22Rv1 (cell line): ENCODE results near the gene SPTLC2.

Source experiments
- CTCF ChIP-seq: fragments of 450-650 bp; IDR thresholded peaks from 2 replicates; pipeline ENCODE4 v1.5.1; 2017; ENCODE audit warnings: mild to moderate bottlenecking
- ZFX ChIP-seq: fragments of 450-650 bp; IDR thresholded peaks from 2 replicates; pipeline ENCODE4 v1.6.1; 2017; ENCODE audit warnings: antibody characterized with exemption, borderline replicate concordance

GRCh38 chr14:77659831-77660230, 43.4 kb upstream of the SPTLC2 start:
- TF ChIP-seq CTCF (no peak), ZFX (no peak)
